ENCODE results near the gene BTG2. TPM values are rescaled to one million over a fixed set of nuclear protein-coding genes. Genes with fewer than 3 reads are reported as not detected.

The BTG2 gene
- total RNA-seq, 3 donors from 2014 or later (not counting 1 experiment from before 2014, with no cell fraction given), result 499 to 1,024 (median 851) TPM

DNA sequence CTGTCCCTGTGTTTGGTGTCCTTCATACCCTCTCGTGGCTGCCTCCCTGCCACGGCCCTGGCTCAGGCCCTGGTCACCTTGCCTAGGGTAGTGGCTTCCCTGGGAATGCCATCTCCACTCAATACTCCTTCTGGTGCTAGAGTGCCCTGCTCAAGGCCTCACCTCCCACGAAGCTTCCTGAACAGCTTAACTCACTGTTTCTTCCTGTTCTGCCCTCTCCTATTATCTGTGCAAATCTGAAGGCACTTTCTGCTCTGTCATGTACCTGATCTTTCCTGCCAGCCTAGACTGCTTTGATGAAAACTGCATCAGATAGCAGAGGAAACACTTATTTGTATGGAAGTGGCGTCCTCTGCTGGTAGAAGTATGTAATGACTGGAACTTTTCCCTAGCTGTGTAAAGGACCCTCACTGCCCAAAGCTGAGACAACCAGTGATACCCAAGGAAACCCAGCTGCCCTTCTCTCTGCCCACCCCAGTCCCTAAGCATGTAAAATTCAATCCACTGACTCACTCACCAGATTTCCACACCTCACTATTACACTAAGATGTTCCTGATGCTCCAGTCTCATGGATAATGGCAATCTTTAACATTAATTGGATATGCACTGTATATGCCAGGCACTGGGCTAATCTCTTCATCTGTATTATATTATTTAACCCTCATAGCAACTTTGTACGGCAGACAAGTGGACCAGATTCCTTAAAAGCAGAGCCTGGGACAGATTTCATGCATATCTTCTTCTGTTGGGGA is 36.2 kb upstream of the BTG2 start:
- no peaks in the 10 kb centered on the region for H3K36me3 Mint-ChIP-seq
- no peak overlapping the region for H3K4me3 Mint-ChIP-seq
- peaks cover 0 to 6% of the 10 kb centered on the region in 2 donors for H3K27me3 Mint-ChIP-seq (ENCODE audit: low read depth in 2 of 2)
- TF ChIP-seq, protein P1, sequence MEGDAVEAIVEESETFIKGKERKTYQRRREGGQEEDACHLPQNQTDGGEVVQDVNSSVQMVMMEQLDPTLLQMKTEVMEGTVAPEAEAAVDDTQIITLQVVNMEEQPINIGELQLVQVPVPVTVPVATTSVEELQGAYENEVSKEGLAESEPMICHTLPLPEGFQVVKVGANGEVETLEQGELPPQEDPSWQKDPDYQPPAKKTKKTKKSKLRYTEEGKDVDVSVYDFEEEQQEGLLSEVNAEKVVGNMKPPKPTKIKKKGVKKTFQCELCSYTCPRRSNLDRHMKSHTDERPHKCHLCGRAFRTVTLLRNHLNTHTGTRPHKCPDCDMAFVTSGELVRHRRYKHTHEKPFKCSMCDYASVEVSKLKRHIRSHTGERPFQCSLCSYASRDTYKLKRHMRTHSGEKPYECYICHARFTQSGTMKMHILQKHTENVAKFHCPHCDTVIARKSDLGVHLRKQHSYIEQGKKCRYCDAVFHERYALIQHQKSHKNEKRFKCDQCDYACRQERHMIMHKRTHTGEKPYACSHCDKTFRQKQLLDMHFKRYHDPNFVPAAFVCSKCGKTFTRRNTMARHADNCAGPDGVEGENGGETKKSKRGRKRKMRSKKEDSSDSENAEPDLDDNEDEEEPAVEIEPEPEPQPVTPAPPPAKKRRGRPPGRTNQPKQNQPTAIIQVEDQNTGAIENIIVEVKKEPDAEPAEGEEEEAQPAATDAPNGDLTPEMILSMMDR (IDR thresholded peaks at IDR 0.05), result peak; percentile 92
- H3K9me3 Mint-ChIP-seq, result no peaks in the 10 kb centered on the region
- Histone ChIP-seq H3K9me3 (ENCODE audit: control insufficient read depth, insufficient read depth, low read length) (no peaks in the 10 kb centered on the region), H3K36me3 (ENCODE audit: control insufficient read depth, insufficient read depth, low read length) (no peaks in the 10 kb centered on the region), H3K4me3 (ENCODE audit: low read length) (no peak overlapping the region), H3K4me1 (ENCODE audit: control insufficient read depth, insufficient read depth, low read length) (peaks cover 37% of the 10 kb centered on the region), H3K27me3 (ENCODE audit: control insufficient read depth, insufficient read depth, low read length) (no peaks in the 10 kb centered on the region), H3K27ac (ENCODE audit: low read length) (no peak overlapping the region)
- DNase-seq, result peak in 1 of 2 donors; percentile 92
- no peak overlapping the region for H3K27ac Mint-ChIP-seq
- peak; percentile 33 to 63 (median 42) for ATAC-seq
- WGBS (ENCODE audit: insufficient coverage), result 27% methylated on average over 5 of the region's 5 CpGs
- H3K4me1 Mint-ChIP-seq, result peaks cover 12 to 23% of the 10 kb centered on the region in 2 donors
- intact Hi-C loops (cut with micrococcal nuclease), result no loop called here

DNA sequence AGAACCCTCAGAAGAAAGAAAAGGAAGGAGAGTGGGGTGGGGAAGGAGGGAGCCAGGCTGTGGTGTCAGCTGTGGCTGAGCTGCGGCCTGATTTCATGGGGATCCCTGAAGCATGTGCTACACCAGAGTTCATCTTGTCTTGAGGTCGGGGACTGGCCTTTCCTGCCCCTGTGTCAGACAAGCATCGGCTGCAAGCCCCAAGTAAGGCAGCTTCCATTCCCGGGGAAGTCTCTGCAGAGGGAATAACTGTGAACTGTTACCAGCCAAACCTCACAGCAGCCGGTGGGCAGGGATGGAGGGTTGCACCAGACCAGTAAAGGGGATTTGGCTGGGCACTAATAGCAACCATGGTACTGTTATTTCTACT is 35.7 kb upstream of the BTG2 start:
- no peak overlapping the region for H3K27ac ChIP-seq (ENCODE audit: low read length)

DNA sequence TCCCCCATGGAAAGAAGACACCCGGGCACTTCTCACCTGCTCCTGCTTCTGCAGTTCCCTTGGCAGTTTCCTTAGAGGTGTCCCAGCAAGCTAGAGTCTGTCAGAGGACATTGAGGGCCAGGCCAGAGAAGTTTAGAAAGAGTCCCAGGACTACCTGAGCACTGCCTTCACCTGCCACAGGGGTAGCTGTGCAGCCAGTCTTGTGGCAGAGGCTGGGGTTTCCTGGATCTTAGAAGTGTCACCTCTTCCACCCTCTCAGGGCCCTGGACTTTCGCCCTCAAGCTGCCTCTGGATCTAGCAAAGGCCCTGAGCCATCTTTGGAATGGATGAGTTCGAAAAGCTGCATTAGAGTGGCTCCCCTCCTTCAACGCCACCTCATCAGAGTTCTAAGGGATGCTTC is 34.9 kb upstream of the BTG2 start:
- intact Hi-C loops (cut with micrococcal nuclease), result no loop called here
- H3K36me3 ChIP-seq (ENCODE audit: control insufficient read depth, insufficient read depth, low read length), result no peaks in the 10 kb centered on the region
- H3K9me3 ChIP-seq (ENCODE audit: control insufficient read depth, insufficient read depth, low read length), result no peaks in the 10 kb centered on the region
- Mint-ChIP-seq H3K27me3 (ENCODE audit: low read depth in 2 of 2) (peaks cover 0 to 3% of the 10 kb centered on the region in 2 donors), H3K4me3 (no peak overlapping the region), H3K9me3 (no peaks in the 10 kb centered on the region), H3K27ac (no peak overlapping the region), H3K36me3 (no peaks in the 10 kb centered on the region), H3K4me1 (peaks cover 12 to 23% of the 10 kb centered on the region in 2 donors)
- no peak for ATAC-seq
- no peaks in the 10 kb centered on the region for H3K27me3 ChIP-seq (ENCODE audit: control insufficient read depth, insufficient read depth, low read length)
- 87% methylated on average over 4 of the region's 4 CpGs for WGBS (ENCODE audit: insufficient coverage)
- peaks cover 42% of the 10 kb centered on the region for H3K4me1 ChIP-seq (ENCODE audit: control insufficient read depth, insufficient read depth, low read length)
- no peak for DNase-seq
- TF ChIP-seq, protein P1 (IDR thresholded peaks at IDR 0.05), result no peak
- no peak overlapping the region for H3K4me3 ChIP-seq (ENCODE audit: low read length)
- H3K27ac ChIP-seq (ENCODE audit: low read length), result no peak overlapping the region

More for the DNA sequence above, 35.7 kb upstream of the BTG2 start:
- TF ChIP-seq, protein P1 (IDR thresholded peaks at IDR 0.05), result no peak
- H3K27ac Mint-ChIP-seq, result no peak overlapping the region
- no peak for ATAC-seq
- H3K36me3 Mint-ChIP-seq, result no peaks in the 10 kb centered on the region
- H3K4me1 Mint-ChIP-seq, result peaks cover 12 to 23% of the 10 kb centered on the region in 2 donors
- intact Hi-C loops (cut with micrococcal nuclease), result no loop called here
- Histone ChIP-seq H3K4me3 (ENCODE audit: low read length) (no peak overlapping the region), H3K4me1 (ENCODE audit: control insufficient read depth, insufficient read depth, low read length) (peaks cover 42% of the 10 kb centered on the region), H3K9me3 (ENCODE audit: control insufficient read depth, insufficient read depth, low read length) (no peaks in the 10 kb centered on the region), H3K36me3 (ENCODE audit: control insufficient read depth, insufficient read depth, low read length) (no peaks in the 10 kb centered on the region), H3K27me3 (ENCODE audit: control insufficient read depth, insufficient read depth, low read length) (no peaks in the 10 kb centered on the region)
- WGBS (ENCODE audit: insufficient coverage), result 75% methylated on average over 5 of the region's 5 CpGs
- peaks cover 0 to 6% of the 10 kb centered on the region in 2 donors for H3K27me3 Mint-ChIP-seq (ENCODE audit: low read depth in 2 of 2)
- DNase-seq, result no peak
- no peaks in the 10 kb centered on the region for H3K9me3 Mint-ChIP-seq
- no peak overlapping the region for H3K4me3 Mint-ChIP-seq

Data from natural killer cell (primary cell).